K562 (cell line): ENCODE results near the gene HIVEP3. TPM values are rescaled to one million over a fixed set of nuclear protein-coding genes. Genes with fewer than 3 reads are reported as not detected.

Experiments
- ATAC-seq: fragments of 200-7000 bp; cut with Tn5 transposase; 3 replicates; pipeline ENCODE4 v1.9.1; 2020; ENCODE audit warnings: moderate library complexity
- BruUV-seq: library from RNA; stranded (reverse); fragments of 400-500 nt; replicated peaks from 2 replicates; lab custom pipeline; 2021; lab: Mats Ljungman, UMichigan
- CTCF ChIA-PET: fragments of 300-600 bp; formaldehyde crosslinking; extraction: SDS; loops from one replicate; lab custom pipeline; 2021; ENCODE audit warnings: low intra/inter-chr PET ratio; lab: Yijun Ruan, JAX
- POLR2A ChIA-PET: fragments of 300-600, 350-650 bp; sonication (Branson Sonifier 250); formaldehyde crosslinking; extraction: SDS; loops from one replicate; lab custom pipeline; 2021; ENCODE audit warnings: antibody characterized with exemption, inconsistent platforms; lab: Yijun Ruan, JAX
- DNase-seq, 4 experiments: peaks; one replicate each; pipeline versions ENCODE4 v3.0.0 to v3.0.0-alpha.2; 2011 to 2018; ENCODE audit warnings: low spot score in 3 of 4, mixed read lengths in 3 of 4; ENCODE audit errors: extremely low read depth in 1 of 4
- FAIRE-seq: peaks from 2 replicates; lab custom pipeline; 2011; peaks lifted over from hg19 to GRCh38; lab: Jason Lieb, UNC
- H2AFZ ChIP-seq: 2 replicates; pipeline ENCODE4 v1.6.0; 2011; ENCODE audit warnings: low read depth, low read length, control low read depth, inconsistent platforms
- H3K27ac ChIP-seq: fragments of 200-600 bp; 3 replicates; pipeline ENCODE4 v1.8.0; 2011; ENCODE audit warnings: low read depth, mild to moderate bottlenecking, control low read depth, inconsistent platforms, low read length, moderate library complexity, mixed read lengths; ENCODE audit errors: extremely low read depth
- H3K27me3 ChIP-seq, 2 experiments: fragments of 300-600 bp in 1 of 2; 2 replicates in 1 of 2; 3 replicates in 1 of 2; pipeline versions ENCODE4 v1.6.0 to v1.8.0; 2011; ENCODE audit warnings: inconsistent platforms in 2 of 2, low read length in 2 of 2, mild to moderate bottlenecking in 1 of 2, mixed read lengths in 1 of 2, moderate library complexity in 1 of 2; ENCODE audit not compliant: control insufficient read depth in 2 of 2, insufficient read depth in 2 of 2
- H3K36me3 ChIP-seq: fragments of 300-600 bp; 3 replicates; pipeline ENCODE4 v1.8.0; 2011; ENCODE audit warnings: mild to moderate bottlenecking, low read length, inconsistent platforms; ENCODE audit not compliant: control insufficient read depth, insufficient read depth
- H3K4me1 ChIP-seq, 2 experiments: fragments of 200-600 bp in 1 of 2; replicated peaks in 1 of 2; 2 replicates in 1 of 2; 3 replicates in 1 of 2; pipeline versions ENCODE4 v1.5.1 to v1.8.0; 2011; ENCODE audit warnings: inconsistent platforms in 2 of 2, low read length in 2 of 2, mild to moderate bottlenecking in 1 of 2, mixed read lengths in 1 of 2, moderate library complexity in 1 of 2; ENCODE audit not compliant: control insufficient read depth in 2 of 2, insufficient read depth in 2 of 2
- H3K4me2 ChIP-seq: 2 replicates; pipeline ENCODE4 v1.6.1; 2011; ENCODE audit warnings: low read length, control low read depth, inconsistent platforms, mixed read lengths; ENCODE audit not compliant: insufficient read depth
- H3K4me3 ChIP-seq: fragments of 200-600 bp; sonication (generic), shearing (Covaris generic); 2 replicates; pipeline ENCODE4 v1.5.1; 2016; ENCODE audit warnings: control low read depth, inconsistent platforms
- H3K79me2 ChIP-seq: fragments of 200-600 bp; 3 replicates; pipeline ENCODE4 v1.8.0; 2011; ENCODE audit warnings: low read length, inconsistent platforms; ENCODE audit not compliant: control insufficient read depth, insufficient read depth
- H3K9ac ChIP-seq, 2 experiments: 2 replicates each; pipeline versions ENCODE4 v1.6.0 to v1.6.1; 2011; ENCODE audit warnings: low read depth in 2 of 2, low read length in 2 of 2, control low read depth in 1 of 2, inconsistent platforms in 1 of 2, mild to moderate bottlenecking in 1 of 2, mixed read lengths in 1 of 2; ENCODE audit not compliant: insufficient read depth in 1 of 2
- H3K9me1 ChIP-seq: one replicate; pipeline ENCODE4 v1.6.0; 2011; ENCODE audit warnings: inconsistent platforms, mild to moderate bottlenecking, low read length, moderate library complexity; ENCODE audit not compliant: control insufficient read depth, insufficient read depth
- H3K9me3 ChIP-seq: replicated peaks from 2 replicates; pipeline ENCODE4 v1.5.1; 2011; ENCODE audit warnings: low read depth, low read length, inconsistent platforms; ENCODE audit not compliant: control insufficient read depth, insufficient read depth
- H4K20me1 ChIP-seq: replicated peaks from 2 replicates; pipeline ENCODE4 v1.6.1; 2011; ENCODE audit warnings: low read length, inconsistent platforms, mixed read lengths; ENCODE audit not compliant: control insufficient read depth, insufficient read depth
- DPF2 ChIP-seq: fragments of 450-650 bp; IDR thresholded peaks from 2 replicates; pipeline ENCODE4 v1.6.1; 2016
- ILF3 ChIP-seq: fragments of 450-650 bp; IDR thresholded peaks from 2 replicates; pipeline ENCODE4 v1.6.1; 2018; ENCODE audit warnings: antibody characterized with exemption, mild to moderate bottlenecking, moderate library complexity, borderline replicate concordance
- MITF ChIP-seq: IDR thresholded peaks from 2 replicates; pipeline ENCODE4 v1.6.1; 2014; ENCODE audit warnings: antibody characterized with exemption
- NR1H2 ChIP-seq: sonication (generic); formaldehyde crosslinking; IDR thresholded peaks from 2 replicates; pipeline ENCODE4 v1.4.0; 2020; ENCODE audit warnings: mild to moderate bottlenecking, missing genetic modification reagents
- RBM17 ChIP-seq: fragments of 200-400 bp; formaldehyde crosslinking; IDR thresholded peaks from 2 replicates; pipeline ENCODE4 v1.6.1; 2017; ENCODE audit warnings: low read depth, mild to moderate bottlenecking, low read length, borderline replicate concordance
- SLC30A9 ChIP-seq: fragments of 250-450 bp; sonication (Bioruptor Pico); IDR thresholded peaks from 2 replicates; pipeline ENCODE4 v1.8.0; 2022; ENCODE audit warnings: mild to moderate bottlenecking, moderate library complexity
- TCF7 ChIP-seq: sonication (generic); IDR thresholded peaks from 2 replicates; pipeline ENCODE4 v1.6.1; 2016; ENCODE audit warnings: antibody characterized with exemption, borderline replicate concordance
- ZNF165 ChIP-seq: fragments of 250-450 bp; sonication (Bioruptor Pico); IDR thresholded peaks from 2 replicates; pipeline ENCODE4 v1.4.0; 2020; ENCODE audit warnings: borderline replicate concordance
- ZNF212 ChIP-seq: fragments of 450-650 bp; formaldehyde crosslinking; IDR thresholded peaks from 2 replicates; pipeline ENCODE4 v1.4.0; 2020; ENCODE audit warnings: mild to moderate bottlenecking
- ZNF384 ChIP-seq: IDR thresholded peaks from 2 replicates; pipeline ENCODE4 v1.6.1; 2012; ENCODE audit warnings: low read depth, low read length, improper control_type of control experiment
- ZNF699 ChIP-seq: fragments of 250-450 bp; sonication (Bioruptor Pico); IDR thresholded peaks from 2 replicates; pipeline ENCODE4 v1.8.0; 2021; ENCODE audit warnings: mild to moderate bottlenecking, moderate library complexity; ENCODE audit not compliant: insufficient replicate concordance
- WGBS: fragments of 100-300 bp; shearing (Covaris generic); methylation state at CpG from one replicate; pipeline ENCODE4 v1.1.6; 2016; ENCODE audit warnings: low coverage, mixed read lengths; ENCODE audit not compliant: insufficient coverage; ENCODE audit errors: missing lambda C conversion rate; 5-methylcytosine and 5-hydroxymethylcytosine counted together
- in situ Hi-C: fragments of 300-500 bp; cut with MboI; formaldehyde crosslinking; loops from 4 replicates; pipeline ENCODE4 v1.15.0; 2018; ENCODE audit warnings: inconsistent platforms, mixed read lengths
- intact Hi-C: fragments of 100-400 bp; cut with micrococcal nuclease; formaldehyde crosslinking; loops from 2 replicates; pipeline ENCODE4 v1.14.2; 2022
- polyA plus RNA-seq, 8 experiments: library from polyadenylated mRNA; depleted of rRNA in 4 of 8; stranded (reverse) in 5 of 8; unstranded in 3 of 8; fragments of >200 nt; fragmentation: Nextera tagmentation in 2 of 8; fragmentation: Illumina TruSeq in 1 of 8; extraction: Ambion mirVana in 2 of 8; extraction: Trizol in 1 of 8; gene quantifications; 2 replicates each; pipeline versions ENCODE4 v1.2.1 to v1.2.3, GENCODE V29; 2011 to 2014; ENCODE audit warnings: inconsistent platforms in 1 of 8, missing spikeins in 1 of 8
- total RNA-seq, 7 experiments: library from RNA; depleted of rRNA in 6 of 7; stranded (reverse); fragments of >200 nt in 6 of 7; fragmentation: Illumina TruSeq in 2 of 7; extraction: Trizol in 2 of 7; gene quantifications; 2 replicates each; pipeline versions ENCODE4 v1.2.1 to v1.2.3, GENCODE V29; 2011 to 2021; ENCODE audit warnings: low replicate concordance in 1 of 7

The HIVEP3 gene
- total and polyA plus RNA-seq, 9 of the 15 experiments (the other 6 are each of a cell fraction or from before 2014, with no cell fraction given), result 0.09 to 0.58 (median 0.34) TPM; not detected in 1

- H3K9ac ChIP-seq, result no peak overlapping the region
- H3K9me3 ChIP-seq, result no peaks in the 10 kb centered on the region
- TF ChIP-seq DPF2 (no peak), ZNF699 (CRISPR knock-in tag) (no peak), ILF3 (no peak), SLC30A9 (no peak), TCF7 (no peak), ZNF212 (CRISPR knock-in tag) (no peak), MITF (no peak), ZNF384 (no peak), RBM17 (no peak), ZNF165 (CRISPR knock-in tag) (no peak), NR1H2 (CRISPR knock-in tag) (no peak)
- ChIA-PET CTCF (no interaction called here), POLR2A (interaction anchor here (0.6 kb wide), 1 partner anchor 1747 kb away, joined by 4 read pairs; no protein-coding TSS in a partner anchor)
- DNase-seq (no peak), ATAC-seq (no peak), FAIRE-seq (no peak)
- no peaks in the 10 kb centered on the region for H3K9me1 ChIP-seq
- H3K4me2 ChIP-seq, result no peak overlapping the region
- no peak overlapping the region for H3K4me3 ChIP-seq
- in situ Hi-C loops, result no loop called here
- BruUV-seq, result no TSS peak
- no peak overlapping the region for H3K27ac ChIP-seq
- no peak overlapping the region for H2AFZ ChIP-seq
- intact Hi-C loops, result no loop called here
- peaks cover 5% of the 10 kb centered on the region for H4K20me1 ChIP-seq
- H3K79me2 ChIP-seq, result no peaks in the 10 kb centered on the region
- no peaks in the 10 kb centered on the region; a peak in 1 of 5 replicates for H3K4me1 ChIP-seq
- WGBS, result under 1% methylated on average over 12 of the region's 12 CpGs
- H3K36me3 ChIP-seq, result no peaks in the 10 kb centered on the region
- peaks cover 10 to 60% of the 10 kb centered on the region in 2 experiments; a peak in 4 of 5 replicates for H3K27me3 ChIP-seq
Observed at GRCh38 chr1:41711581-41711980, 207.1 kb downstream of the HIVEP3 start.
